Activated CD8-positive, alpha-beta memory T cell treated with anti-CD3 and anti-CD28 coated beads for 48 hours (primary cell): ENCODE data around the gene KCNN1.
"Not testable (repeated sequence)": the region's sequence is repeated elsewhere in the genome, so short reads cannot be mapped to it uniquely, and the experiment has no call there.

Source experiments
- DNase-seq, 3 experiments: peaks; one replicate each; pipeline ENCODE4 v3.0.0-alpha.2; 2020; ENCODE audit warnings: low read depth in 2 of 3, low spot score in 2 of 3

KCNN1 gene

DNA sequence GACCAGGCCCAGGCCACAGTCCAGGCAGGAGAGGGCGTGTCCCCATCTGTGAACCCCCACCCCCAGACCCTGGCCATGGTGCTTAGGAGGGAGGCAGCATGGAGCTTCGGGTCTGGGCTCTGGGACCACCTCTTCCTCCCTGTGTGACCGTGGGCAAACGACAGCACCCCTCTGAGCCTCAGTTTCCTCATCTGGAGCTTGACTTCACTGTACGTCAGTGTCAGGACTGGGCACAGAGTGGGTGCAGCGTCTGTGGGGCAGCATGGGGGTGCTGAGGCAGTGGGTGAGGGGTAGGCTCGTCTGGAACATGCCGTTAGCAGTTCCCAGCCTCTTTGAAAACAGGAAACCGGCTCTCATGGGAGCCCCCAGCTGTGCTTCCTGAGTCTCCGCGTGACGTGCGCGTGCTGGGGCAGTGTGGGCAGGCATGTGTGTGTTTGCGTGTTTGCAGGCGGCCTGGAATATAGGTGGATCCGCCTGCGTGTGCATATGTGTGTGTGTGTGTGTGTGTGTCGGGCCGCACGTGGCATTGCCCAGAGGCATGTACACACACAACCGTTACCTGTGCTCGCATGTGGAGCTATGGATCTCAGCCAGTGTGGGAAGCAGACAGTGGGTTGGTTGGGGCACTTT lies 56.8 kb downstream of the KCNN1 start:
- DNase-seq: no peak

DNA sequence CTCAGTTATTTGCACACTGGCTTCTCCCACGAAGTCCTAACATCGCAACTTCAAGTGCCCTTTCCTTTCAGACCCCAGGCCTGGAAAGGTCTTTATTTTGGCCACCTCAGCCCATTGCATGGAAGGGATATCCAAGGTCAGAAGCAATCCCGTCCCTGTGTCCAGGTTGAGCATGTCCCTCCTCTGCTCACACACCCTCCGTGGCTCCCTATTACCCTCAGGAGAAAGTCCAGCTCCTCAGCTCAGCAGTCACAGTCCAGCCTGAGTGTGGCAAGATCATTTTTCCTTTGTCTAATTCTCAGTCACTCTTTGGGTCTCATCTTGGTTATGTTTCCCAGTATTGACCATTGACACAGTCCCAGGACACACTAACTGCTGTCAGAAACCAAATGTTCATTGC lies 60.2 kb downstream of the KCNN1 start:
- no peak for DNase-seq

DNA sequence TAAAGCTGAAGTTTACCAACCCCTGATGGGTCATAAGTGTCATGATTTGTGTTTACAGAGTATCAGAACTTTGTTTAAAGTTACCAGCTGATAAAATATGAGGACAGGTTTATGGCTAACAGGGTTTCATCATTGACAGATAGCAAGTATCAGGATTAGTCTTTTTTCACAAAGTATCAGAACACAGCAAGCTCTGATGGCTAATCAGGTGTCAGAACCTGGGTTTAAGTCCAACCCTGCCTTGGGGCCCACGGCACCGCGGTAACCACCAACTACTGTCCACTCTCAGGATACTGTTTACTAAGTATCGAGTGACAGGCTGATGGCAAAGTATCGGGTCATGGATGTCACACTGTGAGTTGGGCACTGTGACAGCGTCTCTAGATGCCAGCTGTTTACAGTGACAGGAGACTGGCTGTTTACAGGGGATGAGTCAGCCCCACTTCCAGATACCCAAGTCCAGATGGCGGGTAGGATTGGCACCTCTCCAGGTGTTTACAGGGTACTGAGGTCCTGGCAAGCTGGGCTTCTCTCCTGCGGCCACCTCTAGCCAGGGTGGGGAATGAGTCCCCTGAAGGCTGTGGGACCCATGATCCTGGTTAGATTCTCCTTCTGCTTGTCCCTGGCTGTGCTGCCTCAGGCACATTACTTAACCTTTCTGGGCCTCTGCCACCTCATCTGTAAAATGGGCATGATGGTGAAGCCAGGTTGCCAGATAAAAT lies 62.9 kb downstream of the KCNN1 start:
- DNase-seq: no peak

DNA sequence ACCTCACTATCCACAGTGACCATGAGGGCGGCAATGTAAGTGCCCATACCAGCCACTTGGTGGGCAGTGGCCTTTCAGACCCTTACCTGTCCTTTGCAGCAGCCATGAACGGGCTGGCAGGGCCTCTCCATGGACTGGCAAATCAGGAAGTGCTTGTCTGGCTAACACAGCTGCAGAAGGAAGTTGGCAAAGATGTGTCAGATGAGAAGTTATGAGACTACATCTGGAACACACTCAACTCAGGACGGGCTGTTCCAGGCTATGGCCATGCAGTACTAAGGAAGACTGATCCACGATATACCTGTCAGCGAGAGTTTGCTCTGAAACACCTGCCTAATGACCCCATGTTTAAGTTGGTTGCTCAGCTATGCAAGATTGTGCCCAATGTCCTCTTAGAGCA lies 64.5 kb downstream of the KCNN1 start:
- not testable (repeated sequence) for DNase-seq

DNA sequence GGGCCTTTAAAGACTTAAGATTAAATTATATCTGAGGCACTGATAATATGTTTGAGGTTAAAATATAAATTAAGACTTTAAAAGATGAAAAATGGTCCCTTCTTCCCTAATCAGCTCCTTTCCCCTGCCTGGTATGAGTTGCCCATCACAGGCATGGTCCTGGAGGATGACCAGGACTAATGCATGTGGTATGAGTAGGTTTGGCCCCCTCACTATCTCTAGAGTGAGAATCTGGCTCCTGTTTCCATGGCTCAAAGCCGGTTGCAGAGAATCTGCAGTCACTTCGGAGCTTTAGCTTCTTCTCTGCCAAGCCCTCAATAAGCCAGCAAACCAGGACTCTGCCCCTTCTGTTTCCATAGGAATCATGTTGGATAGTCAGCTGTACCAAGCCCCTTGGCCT lies 65.2 kb downstream of the KCNN1 start:
- DNase-seq: not testable (repeated sequence)

DNA sequence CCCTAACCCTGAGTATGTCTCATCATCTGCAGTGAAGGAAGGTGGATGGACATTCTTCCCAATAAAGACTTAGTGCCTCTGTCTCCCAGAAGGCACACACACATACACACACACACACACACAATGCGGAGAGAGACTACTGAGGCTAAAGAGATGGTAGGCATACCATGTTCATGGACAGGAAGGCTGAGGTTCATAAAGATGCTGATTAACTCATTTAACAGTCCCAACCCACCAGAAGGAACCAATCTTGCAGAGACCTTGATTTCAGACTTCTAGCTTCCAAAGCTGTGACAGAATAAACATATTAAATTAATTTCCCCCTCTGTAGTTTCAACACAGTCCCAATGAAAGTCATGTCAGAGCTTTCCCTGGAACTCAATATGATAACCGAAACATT lies 74.1 kb downstream of the KCNN1 start:
- DNase-seq: no peak

DNA sequence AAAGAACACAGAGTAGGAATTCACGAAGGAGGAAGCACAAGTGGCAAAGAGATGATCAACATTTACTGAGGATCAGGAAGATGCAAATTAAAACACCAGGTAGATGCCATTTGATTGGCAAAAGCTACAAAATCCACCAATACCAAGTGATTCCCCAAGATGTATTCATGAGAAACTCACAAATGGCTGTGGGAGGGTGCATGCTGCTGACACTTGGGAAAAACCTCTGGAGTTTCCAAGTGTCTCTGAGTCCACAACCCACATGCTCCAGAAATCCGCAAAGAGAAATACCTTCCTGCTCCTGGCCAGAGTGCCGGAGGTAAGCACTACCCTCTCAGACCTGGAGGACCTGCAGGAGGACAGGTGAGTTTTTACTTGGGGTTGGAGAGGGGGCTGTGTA lies 76.8 kb downstream of the KCNN1 start:
- DNase-seq: no peak

DNA sequence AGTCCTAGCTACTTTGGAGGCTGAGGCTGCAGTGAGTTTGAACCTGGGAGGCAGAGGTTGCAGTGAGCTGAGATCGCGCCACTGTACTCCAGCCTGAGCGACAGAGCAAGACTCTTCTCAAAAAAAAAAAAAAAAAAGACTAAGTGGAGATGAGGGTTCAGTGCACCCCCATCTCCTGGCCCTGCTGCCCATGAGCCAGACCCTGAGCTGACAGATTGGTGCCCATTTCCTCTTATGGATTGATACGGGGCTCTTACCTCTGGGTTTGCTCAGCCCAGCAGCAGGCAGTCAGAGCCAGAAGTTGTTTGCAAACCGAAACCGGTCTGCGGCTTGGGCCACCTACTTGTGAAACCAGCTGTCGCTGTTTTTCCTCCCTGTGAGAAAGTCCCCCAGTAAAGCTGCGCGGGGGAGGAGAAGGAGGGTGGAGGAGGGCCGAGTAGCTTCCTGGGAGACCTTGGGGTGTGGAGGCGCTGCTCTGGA lies 78.0 kb downstream of the KCNN1 start:
- DNase-seq: peak; percentile 72 to 77 (median 73)

DNA sequence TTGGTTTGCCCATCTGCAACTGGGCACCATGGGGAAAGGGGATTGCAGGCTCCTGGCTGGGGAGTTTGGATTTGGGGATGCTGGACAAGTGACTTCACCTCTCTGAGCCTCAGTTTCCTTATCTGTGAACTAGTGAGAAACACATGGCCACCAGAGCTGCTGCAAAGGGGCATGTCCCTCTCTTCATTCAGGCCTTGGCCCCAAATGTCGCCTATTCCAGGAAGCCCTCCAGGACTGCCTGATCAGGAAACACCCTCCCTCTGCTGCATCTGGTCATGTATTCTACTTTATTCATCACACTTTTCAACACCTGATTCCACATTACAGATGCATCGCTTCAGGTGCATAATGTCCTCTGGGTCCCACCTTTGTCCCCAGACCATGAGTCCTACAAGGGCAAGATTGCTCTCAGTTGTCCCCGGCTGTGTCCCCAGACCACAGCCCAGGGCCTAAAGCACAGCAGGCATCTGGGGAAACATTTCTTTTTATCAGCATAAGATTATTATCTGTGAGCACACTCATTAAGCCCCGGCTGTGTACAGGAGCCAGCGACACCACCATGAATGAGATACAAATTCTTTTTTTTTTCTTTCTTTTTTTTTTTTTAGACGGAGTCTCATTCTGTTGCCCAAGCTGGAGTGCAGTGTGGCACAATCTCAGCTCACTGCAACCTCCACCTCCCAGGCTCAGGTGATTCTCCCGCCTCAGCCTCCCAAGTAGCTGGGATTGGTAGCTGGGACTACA lies 78.6 kb downstream of the KCNN1 start:
- no peak for DNase-seq

DNA sequence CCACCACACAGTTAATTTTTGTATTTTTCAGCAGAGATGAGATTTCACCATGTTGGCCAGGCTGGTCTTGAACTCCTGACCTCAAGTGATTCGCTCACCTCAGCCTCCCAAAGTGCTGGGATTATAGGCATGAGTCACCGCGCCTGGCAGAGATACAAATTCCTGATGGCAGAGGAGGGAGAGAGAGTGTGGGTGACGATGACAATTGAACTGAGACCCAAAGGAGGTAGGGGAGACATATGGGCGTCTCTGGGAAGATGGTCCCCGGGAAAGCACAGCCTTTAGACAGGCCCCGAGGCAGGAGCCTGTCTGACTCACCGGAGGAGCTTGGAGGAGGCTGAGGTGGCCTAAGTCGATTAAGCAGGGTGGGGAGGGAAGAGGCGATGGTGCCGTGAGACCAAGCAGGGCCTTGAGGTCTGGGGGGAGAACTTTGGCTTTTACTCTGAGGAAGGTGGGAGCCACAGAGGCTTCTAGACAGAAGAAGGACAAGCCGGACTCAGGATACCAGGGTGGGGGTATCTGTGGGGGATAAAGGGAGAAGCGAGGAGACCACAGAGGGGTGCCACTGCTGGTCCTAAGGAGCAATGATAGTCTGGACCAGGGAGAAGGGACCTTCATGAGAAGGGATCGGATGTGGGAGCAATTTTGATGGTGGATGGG lies 79.3 kb downstream of the KCNN1 start:
- DNase-seq: no peak

DNA sequence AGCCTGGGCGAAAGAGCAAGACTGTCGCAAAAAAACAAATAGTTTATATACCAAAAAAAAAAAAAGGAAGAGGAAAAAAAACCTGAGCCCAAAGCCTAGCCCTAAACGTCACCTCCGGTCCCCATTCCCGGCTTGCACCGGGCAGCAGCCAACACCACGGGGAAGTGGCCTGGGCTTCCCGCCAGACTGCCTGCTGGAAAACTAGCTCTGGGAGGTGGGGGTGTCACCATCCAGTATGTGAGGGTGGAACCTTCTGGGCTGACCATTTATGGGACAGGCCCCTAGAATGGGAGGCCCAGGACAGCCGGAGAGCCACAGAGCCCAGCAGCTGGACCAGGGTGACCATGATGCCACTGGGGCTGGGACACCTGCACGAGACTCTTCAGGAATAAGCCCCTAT lies 82.5 kb downstream of the KCNN1 start:
- DNase-seq: no peak
